ENCODE measurements around the gene SIGLEC1.

SIGLEC1 gene

DNA sequence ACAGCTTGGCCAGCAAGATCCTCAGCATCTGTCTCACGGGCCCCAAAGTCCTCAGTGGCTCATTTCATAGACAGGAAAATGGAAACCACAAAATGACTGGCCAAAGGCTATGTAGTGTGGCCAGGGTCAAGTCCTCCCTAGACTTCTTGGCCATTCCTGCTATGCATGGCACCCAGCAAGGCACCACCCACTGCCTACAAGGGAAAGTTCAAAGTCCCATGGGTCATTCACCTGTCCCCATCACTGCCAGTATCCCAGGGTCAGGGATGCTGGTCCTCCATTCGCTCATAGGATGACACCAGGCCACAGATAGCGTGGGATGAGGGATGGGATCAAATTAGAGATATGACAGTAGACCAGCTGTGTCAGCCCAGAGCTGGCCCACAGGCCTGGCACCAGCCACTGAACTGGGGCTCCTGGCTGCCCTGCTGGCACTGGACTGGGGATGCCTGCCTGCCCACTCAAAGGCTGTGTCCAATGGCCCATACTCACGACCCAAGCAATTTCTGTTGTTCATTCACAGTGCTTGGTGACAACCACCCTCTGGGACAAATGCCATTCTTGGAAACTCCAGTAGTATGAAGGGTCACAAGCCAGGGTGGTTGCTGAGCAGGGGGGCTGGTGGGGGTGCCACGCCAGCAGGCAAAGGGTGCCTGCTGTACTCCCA lies 43.5 kb upstream of the SIGLEC1 start:
- TF ChIP-seq, protein P1, sequence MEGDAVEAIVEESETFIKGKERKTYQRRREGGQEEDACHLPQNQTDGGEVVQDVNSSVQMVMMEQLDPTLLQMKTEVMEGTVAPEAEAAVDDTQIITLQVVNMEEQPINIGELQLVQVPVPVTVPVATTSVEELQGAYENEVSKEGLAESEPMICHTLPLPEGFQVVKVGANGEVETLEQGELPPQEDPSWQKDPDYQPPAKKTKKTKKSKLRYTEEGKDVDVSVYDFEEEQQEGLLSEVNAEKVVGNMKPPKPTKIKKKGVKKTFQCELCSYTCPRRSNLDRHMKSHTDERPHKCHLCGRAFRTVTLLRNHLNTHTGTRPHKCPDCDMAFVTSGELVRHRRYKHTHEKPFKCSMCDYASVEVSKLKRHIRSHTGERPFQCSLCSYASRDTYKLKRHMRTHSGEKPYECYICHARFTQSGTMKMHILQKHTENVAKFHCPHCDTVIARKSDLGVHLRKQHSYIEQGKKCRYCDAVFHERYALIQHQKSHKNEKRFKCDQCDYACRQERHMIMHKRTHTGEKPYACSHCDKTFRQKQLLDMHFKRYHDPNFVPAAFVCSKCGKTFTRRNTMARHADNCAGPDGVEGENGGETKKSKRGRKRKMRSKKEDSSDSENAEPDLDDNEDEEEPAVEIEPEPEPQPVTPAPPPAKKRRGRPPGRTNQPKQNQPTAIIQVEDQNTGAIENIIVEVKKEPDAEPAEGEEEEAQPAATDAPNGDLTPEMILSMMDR (IDR thresholded peaks at IDR 0.05; ENCODE audit: low read depth, low read length) = no peak
- H3K4me3 ChIP-seq (replicated peaks in 1 of 2; ENCODE audit: low read depth in 2 of 2, low read length in 2 of 2) = no peak overlapping the region
- no peak for DNase-seq (ENCODE audit: low read depth in 2 of 2)

DNA sequence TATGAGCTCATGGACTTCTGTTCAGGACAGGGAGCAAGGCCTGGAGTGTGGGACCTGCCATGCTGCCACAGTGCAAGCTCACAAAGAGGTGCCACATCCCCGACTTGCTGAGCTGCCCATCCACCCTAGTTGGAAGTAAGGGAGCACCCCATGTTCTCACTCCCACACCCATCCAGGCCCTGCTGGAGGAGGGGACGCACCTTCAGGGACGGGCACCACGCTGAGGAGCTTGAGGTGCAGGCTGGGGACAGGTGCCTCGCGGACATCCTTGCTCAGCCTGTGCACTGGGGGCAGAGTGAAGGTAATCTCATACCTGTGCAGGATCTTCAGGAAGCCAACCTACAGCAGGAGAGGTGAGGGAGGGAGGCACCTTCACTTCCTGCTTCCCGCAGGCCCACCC lies 42.9 kb upstream of the SIGLEC1 start:
- no peak overlapping the region for H3K4me3 ChIP-seq (replicated peaks in 1 of 2; ENCODE audit: low read depth in 2 of 2, low read length in 2 of 2)
- TF ChIP-seq, protein P1 (IDR thresholded peaks at IDR 0.05; ENCODE audit: low read depth, low read length) = no peak
- no peak for DNase-seq (ENCODE audit: low read depth in 2 of 2)

DNA sequence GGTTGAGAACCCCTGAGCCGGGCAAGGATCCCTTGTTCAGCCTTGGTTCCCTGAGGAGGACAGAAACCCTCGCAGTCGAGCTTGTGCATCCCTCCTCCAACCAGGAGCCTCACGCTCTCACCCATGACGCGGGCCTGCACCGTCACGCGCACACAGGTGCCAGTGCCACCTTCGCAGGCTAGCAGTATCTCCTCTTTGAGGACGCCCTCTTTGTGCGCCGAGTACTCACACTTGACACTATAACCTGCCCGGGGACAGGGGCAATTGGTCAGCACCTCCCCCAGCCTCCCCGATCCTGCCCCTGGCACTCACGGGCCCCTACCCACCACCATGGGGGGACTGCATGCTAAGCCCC lies 41.9 kb upstream of the SIGLEC1 start:
- no peak for DNase-seq (ENCODE audit: low read depth in 2 of 2)
- TF ChIP-seq, protein P1 (IDR thresholded peaks at IDR 0.05; ENCODE audit: low read depth, low read length) = no peak

DNA sequence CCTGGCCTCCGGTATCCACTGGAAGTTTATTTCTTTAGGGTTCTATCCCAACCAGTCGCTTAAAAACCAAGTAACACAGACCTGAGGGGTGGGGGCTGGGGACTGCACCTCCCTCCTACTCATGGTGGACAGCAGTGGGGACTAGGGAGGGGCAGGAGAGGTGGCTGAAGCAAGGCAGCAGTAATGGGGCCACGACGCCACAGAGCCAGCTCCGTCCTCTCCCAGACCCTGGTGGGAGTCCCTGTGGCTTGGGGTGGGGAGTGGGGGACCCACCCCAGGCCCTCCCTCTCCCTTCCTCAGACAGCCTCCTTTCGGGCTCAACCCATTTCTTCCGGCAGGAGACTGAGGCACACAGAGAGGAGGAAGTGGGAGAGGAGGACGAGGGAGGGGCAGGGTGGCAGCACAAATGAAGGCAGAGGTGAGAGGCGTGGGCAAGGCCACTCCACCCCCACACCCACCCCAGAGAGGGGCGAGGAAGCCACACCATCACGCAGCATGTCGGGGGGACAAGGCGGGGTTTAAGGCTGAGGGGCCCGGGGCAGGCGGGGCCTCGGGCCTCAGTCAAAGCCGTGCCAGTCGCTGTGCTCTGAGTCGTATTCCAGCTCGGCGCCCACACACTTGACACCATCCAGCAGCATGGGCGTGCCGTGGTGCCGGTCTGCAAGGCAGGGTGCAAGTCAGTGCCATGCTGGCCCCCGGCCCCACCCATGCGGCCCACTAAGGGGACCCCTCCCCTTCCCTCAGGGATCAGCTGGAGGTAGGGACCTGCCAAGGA lies 41.3 kb upstream of the SIGLEC1 start:
- no peak overlapping the region for H3K4me3 ChIP-seq (replicated peaks in 1 of 2; ENCODE audit: low read depth in 2 of 2, low read length in 2 of 2)
- no peak for DNase-seq (ENCODE audit: low read depth in 2 of 2)
- TF ChIP-seq, protein P1 (IDR thresholded peaks at IDR 0.05; ENCODE audit: low read depth, low read length) = no peak

More for the DNA sequence above, 41.9 kb upstream of the SIGLEC1 start:
- H3K4me3 ChIP-seq (replicated peaks in 1 of 2; ENCODE audit: low read depth in 2 of 2, low read length in 2 of 2) = no peak overlapping the region

DNA sequence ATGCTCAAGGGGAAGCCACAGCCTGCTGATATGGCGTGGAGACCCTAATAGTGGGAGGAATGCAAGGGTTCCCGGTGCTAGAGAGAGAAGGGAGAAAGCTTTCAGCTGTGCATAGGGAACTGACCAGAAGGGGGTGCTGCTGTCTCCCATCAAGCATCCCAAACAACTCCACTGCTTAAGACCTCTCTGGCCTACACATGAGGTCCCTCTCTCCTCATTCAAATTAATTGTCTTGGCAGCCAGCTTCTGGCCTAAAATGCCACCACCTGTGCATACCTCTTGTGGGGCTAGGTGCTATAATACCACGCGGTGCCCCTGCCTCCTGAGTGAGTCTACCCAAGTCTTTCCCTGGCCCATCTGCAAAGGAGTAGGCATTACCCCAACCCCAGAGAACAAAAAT lies 40.7 kb upstream of the SIGLEC1 start:
- TF ChIP-seq, protein P1 (IDR thresholded peaks at IDR 0.05; ENCODE audit: low read depth, low read length) = peak; percentile 85
- DNase-seq (ENCODE audit: low read depth in 2 of 2) = peak; percentile 85
- no peak overlapping the region for H3K4me3 ChIP-seq (replicated peaks in 1 of 2; ENCODE audit: low read depth in 2 of 2, low read length in 2 of 2)

DNA sequence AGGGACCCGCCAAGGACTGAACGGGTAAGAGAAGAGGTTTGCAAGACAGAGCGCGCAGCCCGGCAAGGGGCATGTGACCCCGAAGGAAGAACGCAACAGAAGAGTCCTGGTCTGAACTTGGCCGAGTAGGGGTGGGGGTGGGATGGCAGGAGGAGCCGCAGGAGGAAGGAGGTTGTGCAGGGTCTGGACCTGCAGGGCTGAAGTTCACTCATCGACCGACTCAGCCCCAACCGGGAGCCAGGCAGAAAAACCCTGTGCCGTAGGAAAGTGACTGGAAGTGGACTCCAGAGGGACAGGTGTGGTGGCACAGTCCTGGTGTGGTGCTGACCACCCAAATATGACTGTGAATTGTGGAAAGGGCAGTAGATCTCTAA lies 40.0 kb upstream of the SIGLEC1 start:
- H3K4me3 ChIP-seq (replicated peaks in 1 of 2; ENCODE audit: low read depth in 2 of 2, low read length in 2 of 2) = peak overlapping the region in 1 of 2 donors; percentile 17

More for the DNA sequence above, 40.0 kb upstream of the SIGLEC1 start:
- DNase-seq (ENCODE audit: low read depth in 2 of 2) = no peak
- TF ChIP-seq, protein P1 (IDR thresholded peaks at IDR 0.05; ENCODE audit: low read depth, low read length) = no peak
